A673 (cell line): ENCODE measurements around the gene SERHL2.
"Not testable (repeated sequence)": the region's sequence is repeated elsewhere in the genome, so short reads cannot be mapped to it uniquely, and the experiment has no call there.

ENCODE experiments used
- EZH2 ChIP-seq: fragments of 200-600 bp; sonication (generic); IDR thresholded peaks from 2 replicates; pipeline ENCODE4 v1.6.1; 2017; ENCODE audit warnings: borderline replicate concordance, low read depth, mild to moderate bottlenecking, mixed read lengths, antibody characterized with exemption, low read length; ENCODE audit not compliant: poor library complexity, severe bottlenecking
- TF ChIP-seq, protein P1 (sequence below): fragments of 300-800, 200-600 bp; sonication (generic); conservative IDR thresholded peaks from 2 replicates; pipeline ENCODE4 v1.5.1; 2017; ENCODE audit warnings: low read depth, mild to moderate bottlenecking, antibody characterized with exemption, low read length, moderate library complexity, mixed read lengths

GRCh38 chr22:42552294-42552647 lies 1.5 kb upstream of the SERHL2 start:
- TF ChIP-seq, protein P1, sequence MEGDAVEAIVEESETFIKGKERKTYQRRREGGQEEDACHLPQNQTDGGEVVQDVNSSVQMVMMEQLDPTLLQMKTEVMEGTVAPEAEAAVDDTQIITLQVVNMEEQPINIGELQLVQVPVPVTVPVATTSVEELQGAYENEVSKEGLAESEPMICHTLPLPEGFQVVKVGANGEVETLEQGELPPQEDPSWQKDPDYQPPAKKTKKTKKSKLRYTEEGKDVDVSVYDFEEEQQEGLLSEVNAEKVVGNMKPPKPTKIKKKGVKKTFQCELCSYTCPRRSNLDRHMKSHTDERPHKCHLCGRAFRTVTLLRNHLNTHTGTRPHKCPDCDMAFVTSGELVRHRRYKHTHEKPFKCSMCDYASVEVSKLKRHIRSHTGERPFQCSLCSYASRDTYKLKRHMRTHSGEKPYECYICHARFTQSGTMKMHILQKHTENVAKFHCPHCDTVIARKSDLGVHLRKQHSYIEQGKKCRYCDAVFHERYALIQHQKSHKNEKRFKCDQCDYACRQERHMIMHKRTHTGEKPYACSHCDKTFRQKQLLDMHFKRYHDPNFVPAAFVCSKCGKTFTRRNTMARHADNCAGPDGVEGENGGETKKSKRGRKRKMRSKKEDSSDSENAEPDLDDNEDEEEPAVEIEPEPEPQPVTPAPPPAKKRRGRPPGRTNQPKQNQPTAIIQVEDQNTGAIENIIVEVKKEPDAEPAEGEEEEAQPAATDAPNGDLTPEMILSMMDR, result not testable (repeated sequence)
- TF ChIP-seq EZH2, result not testable (repeated sequence)
